Measurements from ENCODE around the gene SGCA. TPM values are rescaled to one million over a fixed set of nuclear protein-coding genes. Genes with fewer than 3 reads are reported as not detected.

Gene SGCA
- total RNA-seq, 2 experiments from 2014 or later = 0.34 TPM; not detected in 1

DNA sequence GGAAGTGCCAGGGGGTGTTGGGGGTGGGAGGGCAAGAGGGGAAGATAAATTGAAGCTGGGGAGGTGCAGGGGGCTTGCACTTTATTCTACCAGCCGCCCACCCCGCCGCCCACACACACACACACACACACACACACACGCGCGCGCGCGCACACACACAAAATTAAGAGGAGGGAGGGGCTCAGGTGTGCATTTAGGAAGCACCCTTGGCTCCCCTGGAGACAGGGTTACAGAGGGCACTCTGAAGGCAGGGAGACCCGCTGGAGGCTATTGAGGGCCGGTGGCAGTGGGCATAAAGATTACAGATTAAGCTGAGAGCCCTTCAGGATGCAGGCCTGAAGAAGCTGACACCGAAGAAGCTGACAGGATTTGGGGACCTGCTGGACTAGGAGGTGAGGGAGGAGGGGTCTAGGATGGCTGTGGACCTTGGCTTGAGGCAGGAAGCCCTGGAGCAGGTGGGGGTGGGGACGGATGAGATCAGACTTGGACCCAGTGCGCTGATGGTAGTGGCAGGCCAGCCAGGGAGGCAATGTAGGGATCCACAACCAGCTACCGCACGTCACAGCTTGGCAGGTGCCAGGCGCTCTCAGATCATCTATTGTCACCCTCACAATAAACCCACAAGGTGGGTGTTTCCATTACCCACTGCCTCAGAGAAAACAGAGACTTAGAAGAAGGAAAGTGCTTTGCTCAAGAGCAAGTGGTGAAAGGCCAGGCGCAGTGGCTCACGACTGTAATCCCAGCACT lies 35.1 kb upstream of the SGCA start:
- peaks cover 22% of the 10 kb centered on the region for H3K4me1 Mint-ChIP-seq (ENCODE audit: low read depth)

DNA sequence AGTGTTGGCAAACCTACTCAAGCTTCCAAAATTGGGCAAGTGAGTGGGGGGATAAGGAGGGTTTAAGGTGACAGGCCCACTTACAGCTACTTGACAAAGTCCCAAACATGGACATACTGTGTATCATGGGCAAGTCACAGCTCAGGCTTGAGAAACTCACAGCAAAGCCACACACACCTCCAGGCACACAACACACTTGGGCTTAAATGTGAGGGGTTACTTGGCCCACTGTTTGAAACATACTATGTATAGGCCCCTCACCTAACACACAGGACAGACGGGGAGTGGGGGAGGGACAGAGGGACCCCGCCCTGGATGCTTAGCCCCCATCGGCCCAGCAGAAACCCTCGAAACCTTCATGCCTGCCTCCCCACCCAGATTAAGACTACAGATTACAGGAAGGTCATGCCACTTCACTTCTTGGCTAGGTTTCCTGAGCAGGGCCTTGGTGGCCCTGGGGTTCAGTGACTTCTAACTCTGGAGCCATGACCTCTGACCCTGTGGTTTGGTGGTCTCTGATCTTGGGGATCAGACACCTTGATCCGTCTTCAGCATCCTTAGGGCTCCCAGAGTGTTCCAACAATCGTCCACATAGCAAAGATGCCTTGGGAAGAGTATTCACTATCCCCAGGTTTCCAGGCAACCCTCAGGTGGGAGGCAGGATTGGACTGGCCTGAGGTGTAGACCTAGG lies 33.6 kb upstream of the SGCA start:
- ChIA-PET POLR2A (interaction anchor here (1.2 to 3.3 kb wide), 5 partner anchors 14 to 30 kb away, joined by 3 to 9 read pairs (median 4); no protein-coding TSS in a partner anchor), CTCF (interaction anchor here (0.6 to 3.4 kb wide), 5 partner anchors 8 to 38 kb away, joined by 3 to 23 read pairs (median 12); no protein-coding TSS in a partner anchor)
- ATAC-seq (no peak), DNase-seq (no peak)
- peaks cover 22% of the 10 kb centered on the region for H3K4me1 Mint-ChIP-seq (ENCODE audit: low read depth)
- TF ChIP-seq, protein P1, sequence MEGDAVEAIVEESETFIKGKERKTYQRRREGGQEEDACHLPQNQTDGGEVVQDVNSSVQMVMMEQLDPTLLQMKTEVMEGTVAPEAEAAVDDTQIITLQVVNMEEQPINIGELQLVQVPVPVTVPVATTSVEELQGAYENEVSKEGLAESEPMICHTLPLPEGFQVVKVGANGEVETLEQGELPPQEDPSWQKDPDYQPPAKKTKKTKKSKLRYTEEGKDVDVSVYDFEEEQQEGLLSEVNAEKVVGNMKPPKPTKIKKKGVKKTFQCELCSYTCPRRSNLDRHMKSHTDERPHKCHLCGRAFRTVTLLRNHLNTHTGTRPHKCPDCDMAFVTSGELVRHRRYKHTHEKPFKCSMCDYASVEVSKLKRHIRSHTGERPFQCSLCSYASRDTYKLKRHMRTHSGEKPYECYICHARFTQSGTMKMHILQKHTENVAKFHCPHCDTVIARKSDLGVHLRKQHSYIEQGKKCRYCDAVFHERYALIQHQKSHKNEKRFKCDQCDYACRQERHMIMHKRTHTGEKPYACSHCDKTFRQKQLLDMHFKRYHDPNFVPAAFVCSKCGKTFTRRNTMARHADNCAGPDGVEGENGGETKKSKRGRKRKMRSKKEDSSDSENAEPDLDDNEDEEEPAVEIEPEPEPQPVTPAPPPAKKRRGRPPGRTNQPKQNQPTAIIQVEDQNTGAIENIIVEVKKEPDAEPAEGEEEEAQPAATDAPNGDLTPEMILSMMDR (IDR thresholded peaks at IDR 0.05) = no peak
- H3K27ac Mint-ChIP-seq = no peak overlapping the region
- peaks cover 19% of the 10 kb centered on the region for H3K36me3 Mint-ChIP-seq (ENCODE audit: low read depth)
- peaks cover 23% of the 10 kb centered on the region for H3K27me3 Mint-ChIP-seq
- no peak overlapping the region for H3K4me3 Mint-ChIP-seq
- H3K9me3 Mint-ChIP-seq = no peaks in the 10 kb centered on the region
- intact Hi-C loops (cut with micrococcal nuclease) = no loop called here

More for the DNA sequence above, 35.1 kb upstream of the SGCA start:
- Mint-ChIP-seq H3K27ac (peak overlapping the region; percentile 62), H3K9me3 (no peaks in the 10 kb centered on the region), H3K4me3 (peak overlapping the region; percentile 58), H3K27me3 (peaks cover 23% of the 10 kb centered on the region), H3K36me3 (ENCODE audit: low read depth) (peaks cover 5% of the 10 kb centered on the region)
- intact Hi-C loops (cut with micrococcal nuclease) = no loop called here
- CTCF ChIA-PET = interaction anchor here (1.0 to 3.4 kb wide), 9 partner anchors 9 to 74 kb away, joined by 3 to 23 read pairs (median 5); partner anchors contain the start of gene PPP1R9B
- ATAC-seq = peak; percentile 51
- POLR2A ChIA-PET = interaction anchor here (0.5 to 3.3 kb wide), 9 partner anchors 8 to 39 kb away, joined by 3 to 9 read pairs (median 4); no protein-coding TSS in a partner anchor
- DNase-seq = peak; percentile 71
- TF ChIP-seq, protein P1 (IDR thresholded peaks at IDR 0.05) = no peak

DNA sequence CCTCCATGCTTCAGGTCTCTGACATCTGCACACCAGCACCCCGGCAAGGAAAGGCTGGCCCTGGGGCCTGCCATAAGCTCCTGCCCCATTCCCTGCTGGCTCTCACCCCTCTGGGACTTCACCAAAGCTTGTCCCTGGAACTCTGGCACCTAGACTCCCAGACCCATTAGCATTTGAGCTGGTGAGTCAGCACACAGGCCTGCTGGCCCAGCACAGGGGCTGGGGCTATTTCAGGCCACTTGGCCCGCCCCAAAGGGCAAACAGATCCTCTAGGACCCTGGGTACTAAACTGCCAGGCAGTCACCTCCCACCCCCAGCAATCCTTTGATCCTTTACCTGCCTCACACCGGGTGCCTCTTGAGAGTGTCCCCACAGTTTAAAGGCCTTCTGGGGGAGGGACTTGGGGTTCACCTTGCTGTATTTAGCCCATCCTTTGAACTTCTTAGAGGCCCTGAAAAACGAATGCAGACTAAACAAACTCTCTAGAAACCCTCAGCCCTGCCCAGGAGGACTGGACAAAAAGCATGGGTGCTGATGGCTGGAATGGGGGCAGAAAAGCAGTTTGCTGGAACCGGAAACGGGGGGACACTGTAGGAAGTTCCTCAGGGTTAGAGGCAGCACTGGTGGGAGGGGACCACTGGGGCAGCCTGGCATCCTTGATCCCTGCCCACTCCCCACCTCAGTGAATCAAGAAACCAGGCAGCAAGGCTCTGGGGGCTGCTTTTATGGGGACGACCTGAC lies 32.6 kb upstream of the SGCA start:
- H3K4me3 Mint-ChIP-seq = no peak overlapping the region

DNA sequence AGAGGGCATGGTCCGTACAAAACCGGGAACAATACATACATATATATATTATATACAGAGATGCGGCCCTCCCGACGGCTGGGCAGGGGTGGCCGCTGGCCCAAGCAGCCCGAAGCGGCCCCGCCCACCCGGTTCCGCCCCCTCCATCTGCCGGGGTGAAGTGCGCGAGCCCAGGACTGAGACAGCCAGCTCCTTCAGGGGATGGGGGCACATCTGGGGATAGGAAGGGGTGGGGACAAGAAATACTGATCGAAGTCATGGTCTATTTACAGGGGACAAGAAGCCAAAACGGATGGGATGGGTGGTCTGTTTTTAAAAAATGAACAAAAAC lies 32.1 kb upstream of the SGCA start:
- ATAC-seq (no peak), DNase-seq (no peak)
- CTCF ChIA-PET = no interaction called here
- H3K36me3 Mint-ChIP-seq (ENCODE audit: low read depth) = peaks cover 33% of the 10 kb centered on the region
- no peaks in the 10 kb centered on the region for H3K9me3 Mint-ChIP-seq
- POLR2A ChIA-PET = interaction anchor here (1.1 kb wide), 1 partner anchor 33 kb away, joined by 4 read pairs; no protein-coding TSS in a partner anchor
- H3K27me3 Mint-ChIP-seq = peaks cover 12% of the 10 kb centered on the region
- intact Hi-C loops (cut with micrococcal nuclease) = no loop called here
- H3K4me3 Mint-ChIP-seq = no peak overlapping the region
- TF ChIP-seq, protein P1 (IDR thresholded peaks at IDR 0.05) = no peak
- H3K27ac Mint-ChIP-seq = no peak overlapping the region
- H3K4me1 Mint-ChIP-seq (ENCODE audit: low read depth) = peaks cover 19% of the 10 kb centered on the region

More for the DNA sequence above, 32.6 kb upstream of the SGCA start:
- Mint-ChIP-seq H3K4me1 (ENCODE audit: low read depth) (peaks cover 22% of the 10 kb centered on the region), H3K9me3 (no peaks in the 10 kb centered on the region), H3K27me3 (peaks cover 16% of the 10 kb centered on the region), H3K36me3 (ENCODE audit: low read depth) (peaks cover 28% of the 10 kb centered on the region), H3K27ac (no peak overlapping the region)
- DNase-seq (no peak), ATAC-seq (no peak)
- ChIA-PET POLR2A (interaction anchor here (1.1 to 3.3 kb wide), 5 partner anchors 13 to 33 kb away, joined by 3 to 9 read pairs (median 4); no protein-coding TSS in a partner anchor), CTCF (interaction anchor here (0.6 to 3.4 kb wide), 3 partner anchors 29 to 39 kb away, joined by 3 to 17 read pairs (median 3); no protein-coding TSS in a partner anchor)
- TF ChIP-seq, protein P1 (IDR thresholded peaks at IDR 0.05) = no peak
- intact Hi-C loops (cut with micrococcal nuclease) = no loop called here
